22Rv1 (cell line): ENCODE results near the gene MIA3.

Experiments
- CTCF ChIP-seq: fragments of 450-650 bp; IDR thresholded peaks from 2 replicates; pipeline ENCODE4 v1.5.1; 2017; ENCODE audit warnings: mild to moderate bottlenecking
- ZFX ChIP-seq: fragments of 450-650 bp; IDR thresholded peaks from 2 replicates; pipeline ENCODE4 v1.6.1; 2017; ENCODE audit warnings: antibody characterized with exemption, borderline replicate concordance

- TF ChIP-seq CTCF (no peak), ZFX (no peak)
These were observed 25.7 kb downstream of the MIA3 start for GRCh38 chr1:222643606-222643937.
